Stimulated activated CD4-positive, alpha-beta T cell treated with anti-CD3 and anti-CD28 coated beads, TNF-alpha, amount 100 ng/mL, for 4 hours (primary cell): ENCODE results near the gene SPOCK1.
"Not testable (repeated sequence)": the region's sequence is repeated elsewhere in the genome, so short reads cannot be mapped to it uniquely, and the experiment has no call there.

Experiments
- DNase-seq, 3 experiments: peaks; one replicate each; pipeline ENCODE4 v3.0.0-alpha.2; 2020; ENCODE audit warnings: low read depth in 3 of 3

The SPOCK1 gene

GRCh38 chr5:137498736-137499505 lies at the start of gene SPOCK1:
Gene SPOCK1, minus strand, starts transcription at chr5:137499326.
- DNase-seq, result peak in 2 of 3 experiments; percentile 22 to 44

- DNase-seq, result no peak
These were observed 46.8 kb upstream of the SPOCK1 start for GRCh38 chr5:137545956-137546355.

GRCh38 chr5:137535449-137535848 lies 36.3 kb upstream of the SPOCK1 start:
- not testable (repeated sequence) for DNase-seq

GRCh38 chr5:137533963-137534362 lies 34.8 kb upstream of the SPOCK1 start:
- DNase-seq, result no peak

GRCh38 chr5:137531266-137531665 lies 32.1 kb upstream of the SPOCK1 start:
- no peak for DNase-seq

GRCh38 chr5:137521246-137521645 lies 22.1 kb upstream of the SPOCK1 start:
- no peak for DNase-seq

- no peak for DNase-seq
These were observed 17.8 kb upstream of the SPOCK1 start for GRCh38 chr5:137516961-137517360.

GRCh38 chr5:137516251-137516797 lies 17.2 kb upstream of the SPOCK1 start:
- DNase-seq, result no peak

- no peak for DNase-seq
These were observed 16.1 kb upstream of the SPOCK1 start for GRCh38 chr5:137515238-137515637.

- no peak for DNase-seq
These were observed 11.5 kb upstream of the SPOCK1 start for GRCh38 chr5:137510671-137511070.

- DNase-seq, result no peak
These were observed 8.0 kb upstream of the SPOCK1 start for GRCh38 chr5:137507150-137507549.

GRCh38 chr5:137506296-137506695 lies 7.2 kb upstream of the SPOCK1 start:
- no peak for DNase-seq

GRCh38 chr5:137504916-137505315 lies 5.8 kb upstream of the SPOCK1 start:
- DNase-seq, result no peak

- no peak for DNase-seq
These were observed 4.3 kb upstream of the SPOCK1 start for GRCh38 chr5:137503456-137503855.

- DNase-seq, result no peak
These were observed 3.5 kb upstream of the SPOCK1 start for GRCh38 chr5:137502632-137503031.

- no peak for DNase-seq
These were observed 2.8 kb upstream of the SPOCK1 start for GRCh38 chr5:137501846-137502406.

GRCh38 chr5:137501226-137501625 lies 2.1 kb upstream of the SPOCK1 start:
- DNase-seq, result no peak

- DNase-seq, result no peak
These were observed 1.6 kb upstream of the SPOCK1 start for GRCh38 chr5:137500615-137501225.

- DNase-seq, result not testable (repeated sequence)
These were observed 351 bp upstream of the SPOCK1 start for GRCh38 chr5:137499506-137499847.

GRCh38 chr5:137498301-137498735 lies 808 bp downstream of the SPOCK1 start:
- no peak for DNase-seq

GRCh38 chr5:137497396-137498290 lies 1.5 kb downstream of the SPOCK1 start:
- DNase-seq, result no peak

- no peak for DNase-seq
These were observed 2.2 kb downstream of the SPOCK1 start for GRCh38 chr5:137496919-137497318.
